ENCODE data around the gene IPO13.

DNA sequence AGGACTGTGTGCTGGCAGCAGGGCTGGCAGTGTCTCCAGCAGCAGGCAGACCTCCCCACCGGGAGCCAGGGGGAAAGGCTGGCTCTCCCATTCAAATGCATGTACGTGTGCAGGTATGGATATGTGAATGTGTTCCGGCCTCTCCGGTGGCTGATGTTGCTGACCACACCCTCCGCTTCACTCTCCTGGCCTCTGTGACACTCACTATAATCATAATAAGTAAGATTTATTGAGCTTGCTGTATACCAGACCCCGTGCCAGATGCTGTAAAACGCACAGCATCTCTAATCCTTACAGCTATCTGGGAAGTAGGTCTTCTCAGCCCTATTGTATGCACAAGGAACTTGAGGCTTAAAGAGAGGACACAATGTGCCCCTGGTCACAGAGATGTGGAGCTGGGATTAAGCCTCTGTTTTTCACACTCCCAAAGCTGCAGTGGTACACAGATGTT is 33.7 kb upstream of the IPO13 start:
- TF ChIP-seq, protein P1, sequence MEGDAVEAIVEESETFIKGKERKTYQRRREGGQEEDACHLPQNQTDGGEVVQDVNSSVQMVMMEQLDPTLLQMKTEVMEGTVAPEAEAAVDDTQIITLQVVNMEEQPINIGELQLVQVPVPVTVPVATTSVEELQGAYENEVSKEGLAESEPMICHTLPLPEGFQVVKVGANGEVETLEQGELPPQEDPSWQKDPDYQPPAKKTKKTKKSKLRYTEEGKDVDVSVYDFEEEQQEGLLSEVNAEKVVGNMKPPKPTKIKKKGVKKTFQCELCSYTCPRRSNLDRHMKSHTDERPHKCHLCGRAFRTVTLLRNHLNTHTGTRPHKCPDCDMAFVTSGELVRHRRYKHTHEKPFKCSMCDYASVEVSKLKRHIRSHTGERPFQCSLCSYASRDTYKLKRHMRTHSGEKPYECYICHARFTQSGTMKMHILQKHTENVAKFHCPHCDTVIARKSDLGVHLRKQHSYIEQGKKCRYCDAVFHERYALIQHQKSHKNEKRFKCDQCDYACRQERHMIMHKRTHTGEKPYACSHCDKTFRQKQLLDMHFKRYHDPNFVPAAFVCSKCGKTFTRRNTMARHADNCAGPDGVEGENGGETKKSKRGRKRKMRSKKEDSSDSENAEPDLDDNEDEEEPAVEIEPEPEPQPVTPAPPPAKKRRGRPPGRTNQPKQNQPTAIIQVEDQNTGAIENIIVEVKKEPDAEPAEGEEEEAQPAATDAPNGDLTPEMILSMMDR (IDR thresholded peaks at IDR 0.05; ENCODE audit: insufficient read depth, low read length, poor library complexity, severe bottlenecking), result no peak
- TF ChIP-seq EZH2phosphoT487 (conservative IDR thresholded peaks at IDR 0.05; ENCODE audit: low read length), result no peak

Data from SU-DHL-6 (cell line).